HCT116 (cell line): ENCODE results near the gene PPIP5K2. TPM values are rescaled to one million over a fixed set of nuclear protein-coding genes. Genes with fewer than 3 reads are reported as not detected.

Experiments
- ATAC-seq: fragments of 200-7000 bp; cut with Tn5 transposase; 2 replicates; pipeline ENCODE4 v1.9.1; 2020; ENCODE audit warnings: mild to moderate bottlenecking, moderate library complexity
- BruUV-seq: library from RNA; stranded (reverse); fragments of 400-500 nt; replicated peaks from 2 replicates; lab custom pipeline; 2021; lab: Mats Ljungman, UMichigan
- CTCF ChIA-PET: fragments of 300-600 bp; sonication (Branson Sonifier 250); formaldehyde crosslinking; loops from one replicate; lab custom pipeline; 2021; ENCODE audit warnings: antibody characterized with exemption; lab: Charles Lee
- POLR2A ChIA-PET: fragments of 300-600, 350-600 bp; sonication (Branson Sonifier 250); formaldehyde crosslinking; loops from one replicate; lab custom pipeline; 2021; ENCODE audit warnings: antibody characterized with exemption; lab: Charles Lee
- RAD21 ChIA-PET, 2 experiments: fragments of 300-600 bp; sonication (Branson Sonifier 250); formaldehyde crosslinking; loops; one replicate each; lab custom pipeline; 2023; ENCODE audit warnings: low total read pairs in 2 of 2; ENCODE audit not compliant: uncharacterized antibody in 2 of 2, unreplicated experiment in 2 of 2, low non-redundant PET in 1 of 2; lab: Charles Lee
- DNase-seq: peaks from one replicate; pipeline ENCODE4 v3.0.0-alpha.2; 2010; ENCODE audit warnings: low read depth, low spot score
- H2AFZ ChIP-seq: fragments of 200-600 bp; shearing (Covaris generic), sonication (generic); 2 replicates; pipeline ENCODE4 v1.6.1; 2017; ENCODE audit warnings: low read depth, mixed run types, mixed read lengths, antibody characterized with exemption, low read length; ENCODE audit not compliant: poor library complexity, severe bottlenecking
- H3K27ac ChIP-seq: 2 replicates; pipeline ENCODE4 v1.5.1; 2012; ENCODE audit warnings: low read depth, low read length
- H3K27me3 ChIP-seq: fragments of 200-600 bp; sonication (generic); 2 replicates; pipeline ENCODE4 v1.6.1; 2016; ENCODE audit warnings: mixed run types, low read length, mixed read lengths; ENCODE audit not compliant: insufficient read depth
- H3K36me3 ChIP-seq, 2 experiments: fragments of 200-500 bp in 1 of 2; fragments of 200-600 bp in 1 of 2; sonication (Bioruptor generic) in 1 of 2; sonication (generic) in 1 of 2; 2 replicates each; pipeline versions ENCODE4 v1.5.1 to v1.6.1; 2014 to 2016; ENCODE audit warnings: low read length in 2 of 2, inconsistent platforms in 1 of 2, mixed read lengths in 1 of 2, mixed run types in 1 of 2; ENCODE audit not compliant: insufficient read depth in 2 of 2, control insufficient read depth in 1 of 2
- H3K4me1 ChIP-seq, 2 experiments: fragments of 200-600 bp in 1 of 2; sonication (generic) in 1 of 2; 2 replicates each; pipeline versions ENCODE4 v1.5.1 to v1.6.1; 2012 to 2017; ENCODE audit warnings: low read length in 2 of 2, inconsistent platforms in 1 of 2, mild to moderate bottlenecking in 1 of 2, mixed read lengths in 1 of 2, mixed run types in 1 of 2, moderate library complexity in 1 of 2; ENCODE audit not compliant: insufficient read depth in 2 of 2, control insufficient read depth in 1 of 2
- H3K4me2 ChIP-seq: fragments of 200-600 bp; sonication (generic); 2 replicates; pipeline ENCODE4 v1.6.1; 2017; ENCODE audit warnings: mixed run types, low read length, mixed read lengths
- H3K4me3 ChIP-seq, 2 experiments: fragments of 200-600 bp in 1 of 2; sonication (generic) in 1 of 2; replicated peaks in 1 of 2; 2 replicates each; pipeline ENCODE4 v1.5.1; 2011 to 2016; ENCODE audit warnings: low read length in 2 of 2, control low read depth in 1 of 2, low read depth in 1 of 2, mild to moderate bottlenecking in 1 of 2, mixed read lengths in 1 of 2, mixed run types in 1 of 2
- H3K79me2 ChIP-seq: fragments of 200-600 bp; sonication (generic); 2 replicates; pipeline ENCODE4 v1.6.1; 2017; ENCODE audit warnings: mild to moderate bottlenecking, mixed run types, low read length, moderate library complexity, mixed read lengths; ENCODE audit not compliant: insufficient read depth
- H3K9ac ChIP-seq: fragments of 200-600 bp; sonication (generic); 2 replicates; pipeline ENCODE4 v1.6.1; 2016; ENCODE audit warnings: low read length, mixed read lengths
- H3K9me2 ChIP-seq: fragments of 200-600 bp; sonication (generic), shearing (Covaris generic); 2 replicates; pipeline ENCODE4 v1.6.1; 2017; ENCODE audit warnings: mixed run types, mild to moderate bottlenecking, moderate library complexity; ENCODE audit not compliant: insufficient read depth
- H3K9me3 ChIP-seq, 2 experiments: fragments of 200-500 bp in 1 of 2; fragments of 200-600 bp in 1 of 2; sonication (Bioruptor generic) in 1 of 2; sonication (generic) in 1 of 2; 2 replicates each; pipeline ENCODE4 v1.6.1; 2014 to 2017; ENCODE audit warnings: low read length in 2 of 2, mixed read lengths in 2 of 2, inconsistent platforms in 1 of 2, low read depth in 1 of 2, mild to moderate bottlenecking in 1 of 2, mixed run types in 1 of 2, moderate library complexity in 1 of 2; ENCODE audit not compliant: control insufficient read depth in 1 of 2, insufficient read depth in 1 of 2
- H4K20me1 ChIP-seq: fragments of 200-600 bp; sonication (generic), shearing (Covaris generic); 2 replicates; pipeline ENCODE4 v1.6.1; 2017; ENCODE audit warnings: mixed run types, mild to moderate bottlenecking, moderate library complexity; ENCODE audit not compliant: insufficient read depth
- CBX3 ChIP-seq: IDR thresholded peaks from 2 replicates; pipeline ENCODE4 v1.6.1; 2012; ENCODE audit warnings: low read depth
- EGR1 ChIP-seq: IDR thresholded peaks from 2 replicates; pipeline ENCODE4 v1.6.1; 2012; ENCODE audit warnings: low read depth
- EZH2 ChIP-seq: fragments of 200-600 bp; sonication (generic); IDR thresholded peaks from 2 replicates; pipeline ENCODE4 v1.6.1; 2017; ENCODE audit warnings: antibody characterized with exemption, mixed run types
- EZH2phosphoT487 ChIP-seq: fragments of 200-600 bp; IDR thresholded peaks from 2 replicates; pipeline ENCODE4 v1.6.1; 2018; ENCODE audit warnings: antibody characterized with exemption, borderline replicate concordance
- JUND ChIP-seq: IDR thresholded peaks from 2 replicates; pipeline ENCODE4 v1.6.1; 2012
- POLR2AphosphoS5 ChIP-seq: IDR thresholded peaks from 2 replicates; pipeline ENCODE4 v1.6.1; 2011; ENCODE audit warnings: mild to moderate bottlenecking, low read depth, low read length, moderate library complexity
- RAD21 ChIP-seq: IDR thresholded peaks from 2 replicates; pipeline ENCODE4 v1.6.1; 2012; ENCODE audit warnings: low read depth, mild to moderate bottlenecking
- SP1 ChIP-seq: IDR thresholded peaks from 2 replicates; pipeline ENCODE4 v1.6.1; 2012; ENCODE audit warnings: low read depth
- SRF ChIP-seq: IDR thresholded peaks from 2 replicates; pipeline ENCODE4 v1.6.1; 2012; ENCODE audit warnings: low read depth
- TCF7L2 ChIP-seq: IDR thresholded peaks from 2 replicates; pipeline ENCODE4 v1.7.0; 2011; ENCODE audit warnings: borderline replicate concordance, inconsistent platforms; ENCODE audit not compliant: insufficient read depth, insufficient read length; ENCODE audit errors: extremely low read depth
- YY1 ChIP-seq: IDR thresholded peaks from 2 replicates; pipeline ENCODE4 v1.6.1; 2011; ENCODE audit warnings: low read length, low read depth, moderate library complexity, mild to moderate bottlenecking; ENCODE audit not compliant: insufficient replicate concordance; ENCODE audit errors: extremely low read depth
- ZFX ChIP-seq: fragments of 450-650 bp; IDR thresholded peaks from 2 replicates; pipeline ENCODE4 v1.6.1; 2017
- ZNF274 ChIP-seq: fragments of 200-500 bp; sonication (Bioruptor generic); IDR thresholded peaks from 2 replicates; pipeline ENCODE4 v1.6.1; 2014; ENCODE audit warnings: mild to moderate bottlenecking, low read depth, low read length, inconsistent platforms
- intact Hi-C: fragments of 100-400 bp; cut with micrococcal nuclease; formaldehyde crosslinking; loops from 2 replicates; pipeline ENCODE4 v1.10.0; 2022
- total RNA-seq: library from RNA; stranded (reverse); gene quantifications from one replicate; pipeline ENCODE4 v1.2.1, GENCODE V29; 2021; ENCODE audit not compliant: unreplicated experiment

Gene PPIP5K2
- total RNA-seq, 1 experiment from 2014 or later: 45.8 TPM

GRCh38 chr5:103138202-103138690 lies 18.1 kb downstream of the PPIP5K2 start:
- Histone ChIP-seq H3K9ac (no peak overlapping the region), H2AFZ (no peak overlapping the region), H3K4me1 (no peaks in the 10 kb centered on the region), H4K20me1 (no peaks in the 10 kb centered on the region), H3K79me2 (no peaks in the 10 kb centered on the region), H3K9me2 (no peaks in the 10 kb centered on the region), H3K27ac (no peak overlapping the region), H3K36me3 (peaks cover 0 to 2% of the 10 kb centered on the region in 2 experiments; a peak in 2 of 4 replicates), H3K4me2 (no peak overlapping the region), H3K27me3 (no peaks in the 10 kb centered on the region), H3K4me3 (no peak overlapping the region), H3K9me3 (no peaks in the 10 kb centered on the region)
- no TSS peak for BruUV-seq
- CTCF ChIA-PET: interaction anchor here (0.8 to 1.8 kb wide), 5 partner anchors 87 to 602 kb away, joined by 3 to 7 read pairs (median 4); no protein-coding TSS in a partner anchor
- no peak for DNase-seq
- ATAC-seq: no peak
- RAD21 ChIA-PET: no interaction called here
- POLR2A ChIA-PET: no interaction called here
- intact Hi-C loops: loop anchor here (2.0 to 5.0 kb wide), 5 partner anchors 166 to 601 kb away; no protein-coding TSS in a partner anchor
- no peak for TF ChIP-seq EGR1
- no peak for TF ChIP-seq ZNF274
- no peak for TF ChIP-seq YY1
- no peak for TF ChIP-seq JUND
- no peak for TF ChIP-seq EZH2
- no peak for TF ChIP-seq EZH2phosphoT487
- TF ChIP-seq RAD21: no peak
- no peak for TF ChIP-seq SRF
- TF ChIP-seq SP1: no peak
- TF ChIP-seq TCF7L2: no peak
- no peak for TF ChIP-seq POLR2AphosphoS5
- TF ChIP-seq ZFX: no peak
- TF ChIP-seq CBX3: no peak
